HG02571 (cell line): Measurements from ENCODE around the gene KRTAP9-7.
"Not testable (repeated sequence)": the region's sequence is repeated elsewhere in the genome, so short reads cannot be mapped to it uniquely, and the experiment has no call there.

Experiments used
- ATAC-seq: cut with Tn5 transposase; IDR thresholded peaks from one replicate; pipeline ENCODE4 v1.9.1; 2021; ENCODE audit warnings: mild to moderate bottlenecking, moderate library complexity; ENCODE audit not compliant: unreplicated experiment

The KRTAP9-7 gene

GRCh38 chr17:41275648-41276190 is at the start of gene KRTAP9-7:
KRTAP9-7 (plus strand) TSS chr17:41275698; CDS start chr17:41275698, 0 bp downstream.
- not testable (repeated sequence) for ATAC-seq

DNA sequence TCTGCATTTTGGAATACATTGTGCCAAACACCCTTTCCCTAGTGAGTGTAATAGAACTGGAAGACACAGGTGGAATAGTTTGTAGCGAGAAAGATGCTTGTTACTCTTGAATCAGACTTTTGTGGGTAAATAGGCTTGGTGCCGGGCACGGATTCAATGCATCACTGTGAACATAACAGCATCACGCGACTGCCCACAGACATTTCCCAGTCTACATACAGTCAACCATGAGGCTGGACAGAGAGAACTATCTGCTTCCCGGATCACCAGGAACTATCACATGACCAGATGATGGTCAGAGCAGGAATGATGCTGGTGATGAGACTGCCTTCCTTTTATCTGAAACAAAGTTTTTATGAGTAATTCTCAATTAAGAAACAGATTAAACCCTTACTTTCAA is 49.4 kb upstream of the KRTAP9-7 start:
- ATAC-seq, result no peak

DNA sequence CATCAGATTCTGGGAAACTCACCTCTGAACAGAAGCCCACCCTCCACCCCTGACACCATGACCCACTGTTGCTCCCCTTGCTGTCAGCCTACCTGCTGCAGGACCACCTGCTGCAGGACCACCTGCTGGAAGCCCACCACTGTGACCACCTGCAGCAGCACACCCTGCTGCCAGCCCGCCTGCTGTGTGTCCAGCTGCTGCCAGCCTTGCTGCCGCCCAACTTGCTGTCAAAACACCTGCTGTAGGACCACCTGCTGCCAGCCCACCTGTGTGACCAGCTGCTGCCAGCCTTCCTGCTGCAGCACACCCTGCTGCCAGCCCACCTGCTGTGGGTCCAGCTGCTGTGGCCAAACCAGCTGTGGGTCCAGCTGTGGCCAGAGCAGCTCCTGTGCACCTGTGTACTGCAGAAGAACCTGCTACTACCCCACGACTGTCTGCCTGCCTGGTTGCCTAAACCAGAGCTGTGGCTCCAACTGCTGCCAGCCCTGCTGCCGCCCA is 48.9 kb upstream of the KRTAP9-7 start, which contains the start of gene KRTAP9-2:
Gene KRTAP9-2 (plus strand): TSS at position 51 of the 498 bp plus-strand sequence. CDS start 7 bp downstream, at position 58.
- ATAC-seq, result not testable (repeated sequence)

GRCh38 chr17:41230094-41230493 is 45.4 kb upstream of the KRTAP9-7 start:
- no peak for ATAC-seq

DNA sequence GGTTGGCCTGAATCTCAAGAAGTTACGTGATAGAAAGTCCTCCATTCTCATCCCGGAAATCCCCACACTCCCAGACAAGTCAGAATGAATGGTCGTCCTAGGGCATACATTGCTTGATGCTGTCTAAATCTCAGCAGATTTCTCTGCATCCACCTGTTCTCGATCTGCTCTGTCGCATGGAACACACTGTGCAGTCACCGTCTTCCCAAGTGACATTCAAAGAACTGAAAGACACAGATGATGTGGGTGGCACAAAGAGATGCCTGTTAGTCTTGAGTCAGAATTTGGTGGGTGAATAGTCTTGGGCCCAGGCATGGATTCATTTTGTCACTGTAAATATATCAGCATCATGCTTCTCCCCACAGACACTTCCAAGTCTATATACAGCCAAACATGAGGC is 43.8 kb upstream of the KRTAP9-7 start:
- no peak for ATAC-seq

GRCh38 chr17:41232399-41233105 is 42.9 kb upstream of the KRTAP9-7 start, which contains the start of gene KRTAP9-3:
KRTAP9-3 (plus strand) TSS chr17:41232449; CDS start chr17:41232502, 53 bp downstream.
- not testable (repeated sequence) for ATAC-seq

GRCh38 chr17:41237116-41237515 is 38.4 kb upstream of the KRTAP9-7 start:
- ATAC-seq, result not testable (repeated sequence)

DNA sequence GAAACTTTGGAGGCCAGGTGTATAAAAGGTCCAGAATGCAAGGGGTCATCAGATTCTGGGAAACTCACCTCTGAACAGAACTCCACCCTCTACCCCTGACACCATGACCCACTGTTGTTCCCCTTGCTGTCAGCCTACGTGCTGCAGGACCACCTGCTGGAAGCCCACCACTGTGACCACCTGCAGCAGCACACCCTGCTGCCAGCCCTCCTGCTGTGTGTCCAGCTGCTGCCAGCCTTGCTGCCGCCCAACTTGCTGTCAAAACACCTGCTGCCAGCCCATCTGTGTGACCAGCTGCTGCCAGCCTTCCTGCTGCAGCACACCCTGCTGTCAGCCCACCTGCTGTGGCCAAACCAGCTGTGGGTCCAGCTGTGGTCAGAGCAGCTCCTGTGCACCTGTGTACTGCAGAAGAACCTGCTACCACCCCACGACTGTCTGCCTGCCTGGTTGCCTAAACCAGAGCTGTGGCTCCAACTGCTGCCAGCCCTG is 37.5 kb upstream of the KRTAP9-7 start, which contains the start of gene KRTAP9-8:
Gene KRTAP9-8 (plus strand): TSS at position 51 of the 489 bp plus-strand sequence. CDS start 53 bp downstream, at position 104.
- not testable (repeated sequence) for ATAC-seq

GRCh38 chr17:41246995-41247787 is 28.3 kb upstream of the KRTAP9-7 start:
- ATAC-seq, result not testable (repeated sequence)

DNA sequence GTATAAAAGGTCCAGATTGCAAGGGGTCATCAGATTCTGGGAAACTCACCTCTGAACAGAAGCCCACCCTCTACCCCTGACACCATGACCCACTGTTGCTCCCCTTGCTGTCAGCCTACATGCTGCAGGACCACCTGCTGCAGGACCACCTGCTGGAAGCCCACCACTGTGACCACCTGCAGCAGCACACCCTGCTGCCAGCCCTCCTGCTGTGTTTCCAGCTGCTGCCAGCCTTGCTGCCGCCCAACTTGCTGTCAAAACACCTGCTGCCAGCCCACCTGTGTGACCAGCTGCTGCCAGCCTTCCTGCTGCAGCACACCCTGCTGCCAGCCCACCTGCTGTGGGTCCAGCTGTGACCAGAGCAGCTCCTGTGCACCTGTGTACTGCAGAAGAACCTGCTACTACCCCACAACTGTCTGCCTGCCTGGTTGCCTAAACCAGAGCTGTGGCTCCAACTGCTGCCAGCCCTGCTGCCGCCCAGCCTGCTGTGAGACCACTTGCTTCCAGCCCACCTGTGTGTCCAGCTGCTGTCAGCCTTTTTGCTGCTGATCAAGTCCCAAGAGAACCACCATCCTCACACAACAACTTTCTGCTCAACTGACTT is 25.8 kb upstream of the KRTAP9-7 start, which contains the start of gene KRTAP9-4:
Gene KRTAP9-4 (plus strand): TSS at position 51 of the 604 bp plus-strand sequence. CDS start 34 bp downstream, at position 85.
- not testable (repeated sequence) for ATAC-seq

- ATAC-seq, result no peak
These were observed 24.2 kb upstream of the KRTAP9-7 start for GRCh38 chr17:41251261-41251660.

GRCh38 chr17:41254861-41255260 is 20.6 kb upstream of the KRTAP9-7 start:
- no peak for ATAC-seq

GRCh38 chr17:41255381-41256290 is 19.9 kb upstream of the KRTAP9-7 start, which contains the start of gene KRTAP9-9:
KRTAP9-9 (plus strand) TSS chr17:41255384.
- not testable (repeated sequence) for ATAC-seq

GRCh38 chr17:41256291-41256685 is 19.2 kb upstream of the KRTAP9-7 start:
- ATAC-seq, result no peak

DNA sequence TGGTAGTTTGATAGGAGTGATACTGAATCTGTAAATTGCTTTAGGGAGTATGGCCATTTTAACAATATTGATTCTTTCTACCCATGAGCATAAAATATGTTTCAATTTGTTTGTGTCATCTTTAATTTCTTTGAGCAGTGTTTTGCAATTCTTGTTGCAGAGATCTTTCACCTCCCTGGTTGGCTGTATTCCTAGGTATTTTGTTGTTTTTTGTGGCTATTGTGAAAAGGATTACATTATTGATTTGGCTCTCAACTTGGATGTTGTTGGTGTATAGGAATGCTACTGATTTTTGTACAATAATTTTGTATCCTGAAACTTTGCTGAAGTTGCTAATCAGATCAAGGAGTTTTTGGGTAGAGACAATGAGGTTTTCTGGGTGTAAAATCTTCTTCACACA is 17.1 kb upstream of the KRTAP9-7 start:
- no peak for ATAC-seq

GRCh38 chr17:41263212-41263611 is 12.3 kb upstream of the KRTAP9-7 start:
- ATAC-seq, result no peak

DNA sequence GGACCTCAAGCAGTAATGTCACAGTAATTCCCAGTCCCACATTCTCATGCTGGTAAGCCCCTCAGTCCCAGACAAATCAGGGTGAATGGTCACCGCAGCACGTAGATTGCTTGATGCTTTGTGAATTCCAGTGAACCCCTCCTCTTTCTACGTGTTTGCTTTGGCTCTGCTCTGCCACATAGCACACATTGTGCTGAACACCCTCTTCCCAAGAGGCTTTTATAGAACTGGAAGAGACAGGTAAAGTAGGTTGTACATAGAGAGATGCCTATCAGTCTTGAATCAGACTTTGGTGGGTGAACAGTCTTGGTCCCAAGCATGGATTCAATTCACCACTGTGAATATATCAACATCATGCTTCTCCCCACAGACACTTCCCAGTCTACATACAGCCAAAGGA is 10.9 kb upstream of the KRTAP9-7 start:
- no peak for ATAC-seq

DNA sequence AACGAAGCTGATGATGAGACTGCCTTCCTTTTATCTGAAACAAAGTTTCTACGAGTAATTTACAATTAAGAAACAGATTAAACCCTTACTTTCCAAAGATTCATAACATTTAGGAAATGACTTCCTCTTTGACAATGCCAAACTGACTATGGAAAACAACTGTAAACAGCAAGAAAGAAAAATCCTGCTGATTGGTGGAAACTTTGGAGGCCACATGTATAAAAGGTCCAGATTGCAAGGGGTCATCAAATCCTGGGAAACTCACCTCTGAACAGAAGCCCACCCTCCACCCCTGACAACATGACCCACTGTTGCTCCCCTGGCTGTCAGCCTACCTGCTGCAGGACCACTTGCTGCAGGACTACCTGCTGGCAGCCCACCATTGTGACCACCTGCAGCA is 10.4 kb upstream of the KRTAP9-7 start, which contains the start of gene KRTAP9-6:
Gene KRTAP9-6 (plus strand): TSS at position 301 of the 400 bp plus-strand sequence. CDS start 0 bp downstream, at position 301.
- no peak for ATAC-seq

DNA sequence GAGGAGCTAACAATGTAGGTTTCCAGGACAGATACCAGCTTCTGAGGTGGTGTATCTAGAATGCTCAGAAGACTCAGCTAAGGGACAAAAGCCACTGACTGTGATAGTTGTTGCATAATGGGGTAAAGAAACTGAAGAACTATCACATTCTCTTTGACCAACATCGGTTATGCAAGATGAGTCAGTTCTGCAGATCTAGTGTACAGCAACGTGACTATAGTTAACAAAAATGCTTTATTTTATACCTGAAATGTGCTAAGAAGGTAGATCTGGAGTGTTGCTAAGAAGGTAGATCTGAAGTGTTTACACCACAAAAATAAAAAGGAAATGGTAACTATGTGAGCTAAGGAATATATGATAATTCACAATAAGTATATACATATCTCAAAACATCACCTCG is 7.8 kb upstream of the KRTAP9-7 start:
- ATAC-seq, result no peak
